ENCODE results near the gene REPS1. TPM values are rescaled to one million over a fixed set of nuclear protein-coding genes. Genes with fewer than 3 reads are reported as not detected.
"Not testable (repeated sequence)": the region's sequence is repeated elsewhere in the genome, so short reads cannot be mapped to it uniquely, and the experiment has no call there.

REPS1 gene
- polyA plus RNA-seq, 1 donor from 2014 or later, result 22.0 TPM

- Mint-ChIP-seq H3K27me3 (no peaks in the 10 kb centered on the region), H3K4me3 (no peak overlapping the region), H3K27ac (peak overlapping the region in 1 of 3 donors; percentile 59), H3K36me3 (no peaks in the 10 kb centered on the region), H3K4me1 (peaks cover 17 to 41% (median 20%) of the 10 kb centered on the region in 3 donors), H3K9me3 (no peaks in the 10 kb centered on the region)
Measured at GRCh38 chr6:138948546-138949179, 39.4 kb downstream of the REPS1 start.

GRCh38 chr6:138948004-138948403 lies 40.0 kb downstream of the REPS1 start:
- no peaks in the 10 kb centered on the region for H3K9me3 Mint-ChIP-seq
- no peaks in the 10 kb centered on the region for H3K36me3 Mint-ChIP-seq
- no peak overlapping the region for H3K27ac Mint-ChIP-seq
- no peaks in the 10 kb centered on the region for H3K27me3 Mint-ChIP-seq
- H3K4me3 Mint-ChIP-seq, result no peak overlapping the region
- peaks cover 11 to 35% (median 15%) of the 10 kb centered on the region in 3 donors for H3K4me1 Mint-ChIP-seq

- no peaks in the 10 kb centered on the region for H3K9me3 Mint-ChIP-seq
- H3K4me1 Mint-ChIP-seq, result peaks cover 8 to 22% (median 10%) of the 10 kb centered on the region in 3 donors
- no peak overlapping the region for H3K4me3 Mint-ChIP-seq
- peaks cover 6% of the 10 kb centered on the region for H3K36me3 Mint-ChIP-seq
- no peak overlapping the region for H3K27ac Mint-ChIP-seq
- H3K27me3 Mint-ChIP-seq, result no peaks in the 10 kb centered on the region
Measured at GRCh38 chr6:138945354-138945753, 42.7 kb downstream of the REPS1 start.

GRCh38 chr6:138944412-138944811 lies 43.6 kb downstream of the REPS1 start:
- Mint-ChIP-seq H3K4me1 (peaks cover 7 to 22% (median 10%) of the 10 kb centered on the region in 3 donors), H3K27me3 (no peaks in the 10 kb centered on the region), H3K36me3 (peaks cover 6% of the 10 kb centered on the region), H3K4me3 (no peak overlapping the region), H3K9me3 (no peaks in the 10 kb centered on the region), H3K27ac (no peak overlapping the region)

DNA sequence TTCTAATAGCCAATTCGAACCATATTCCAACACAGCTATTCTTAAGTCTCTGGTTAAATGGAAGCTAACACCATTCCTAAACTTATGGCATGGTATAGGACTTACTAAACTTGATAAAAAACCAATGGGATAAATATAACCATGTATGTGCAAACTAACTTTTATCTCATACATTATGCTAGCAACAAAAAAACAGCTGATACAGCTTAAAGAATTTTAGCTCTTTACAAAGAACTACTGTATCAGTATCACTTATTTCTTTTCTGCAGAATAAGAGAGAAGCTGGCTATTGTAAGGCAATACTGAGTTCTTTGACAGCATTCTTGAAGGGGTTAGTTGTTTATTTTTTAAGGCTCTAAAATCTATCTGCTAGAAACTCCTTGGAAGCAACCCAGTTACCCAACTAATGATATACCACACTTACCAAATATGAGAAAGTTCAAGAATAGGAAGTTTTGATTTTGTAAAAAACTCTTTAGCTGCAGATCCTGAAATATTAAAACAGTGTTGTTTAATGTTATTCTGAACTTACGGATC lies 44.9 kb downstream of the REPS1 start:
- peaks cover 10% of the 10 kb centered on the region for H3K36me3 Mint-ChIP-seq
- no peaks in the 10 kb centered on the region for H3K9me3 Mint-ChIP-seq
- H3K27ac Mint-ChIP-seq, result no peak overlapping the region
- H3K4me1 Mint-ChIP-seq, result peaks cover 2 to 14% (median 6%) of the 10 kb centered on the region in 3 donors
- no peak overlapping the region for H3K4me3 Mint-ChIP-seq
- H3K27me3 Mint-ChIP-seq, result no peaks in the 10 kb centered on the region

- not testable (repeated sequence) for H3K27me3 Mint-ChIP-seq, H3K27ac Mint-ChIP-seq, H3K9me3 Mint-ChIP-seq, H3K4me3 Mint-ChIP-seq, H3K4me1 Mint-ChIP-seq
- peaks cover 27% of the 10 kb centered on the region for H3K36me3 Mint-ChIP-seq
Measured at GRCh38 chr6:138936873-138937272, 51.2 kb downstream of the REPS1 start.

GRCh38 chr6:138931660-138932059 lies 56.4 kb downstream of the REPS1 start:
- Mint-ChIP-seq H3K36me3 (peaks cover 12% of the 10 kb centered on the region), H3K27ac (peak overlapping the region in 2 of 3 donors; percentile 3 to 53), H3K9me3 (peaks cover 0 to under 1% (median 0%) of the 10 kb centered on the region in 3 donors), H3K27me3 (no peaks in the 10 kb centered on the region), H3K4me1 (peaks cover 6 to 10% (median 10%) of the 10 kb centered on the region in 3 donors), H3K4me3 (no peak overlapping the region)

- Mint-ChIP-seq H3K4me1 (peaks cover under 1 to 2% (median under 1%) of the 10 kb centered on the region in 3 donors), H3K36me3 (peaks cover 6% of the 10 kb centered on the region), H3K27ac (no peak overlapping the region), H3K4me3 (no peak overlapping the region), H3K27me3 (no peaks in the 10 kb centered on the region), H3K9me3 (no peaks in the 10 kb centered on the region)
Measured at GRCh38 chr6:138926579-138926978, 61.5 kb downstream of the REPS1 start.

DNA sequence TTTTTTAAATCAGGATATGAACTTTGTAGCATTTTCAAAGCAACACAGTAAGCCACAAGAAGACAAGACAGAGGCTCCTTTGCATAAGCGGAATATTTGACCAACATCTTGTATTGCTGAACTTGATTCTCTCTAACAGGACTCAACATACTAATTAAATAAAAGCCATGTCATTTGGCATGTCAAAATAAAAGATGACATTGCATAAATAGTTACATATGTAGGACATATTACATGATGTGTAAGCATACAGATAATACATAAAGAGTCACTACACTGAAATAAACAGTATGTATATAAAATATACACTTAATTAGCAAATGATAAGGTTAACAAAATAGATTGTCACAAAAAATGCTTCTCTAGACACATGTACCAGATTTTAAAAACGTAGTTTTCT lies 62.2 kb downstream of the REPS1 start:
- H3K4me1 Mint-ChIP-seq, result no peaks in the 10 kb centered on the region
- no peak overlapping the region for H3K4me3 Mint-ChIP-seq
- H3K9me3 Mint-ChIP-seq, result no peaks in the 10 kb centered on the region
- no peaks in the 10 kb centered on the region for H3K27me3 Mint-ChIP-seq
- peaks cover 6% of the 10 kb centered on the region for H3K36me3 Mint-ChIP-seq
- no peak overlapping the region for H3K27ac Mint-ChIP-seq

DNA sequence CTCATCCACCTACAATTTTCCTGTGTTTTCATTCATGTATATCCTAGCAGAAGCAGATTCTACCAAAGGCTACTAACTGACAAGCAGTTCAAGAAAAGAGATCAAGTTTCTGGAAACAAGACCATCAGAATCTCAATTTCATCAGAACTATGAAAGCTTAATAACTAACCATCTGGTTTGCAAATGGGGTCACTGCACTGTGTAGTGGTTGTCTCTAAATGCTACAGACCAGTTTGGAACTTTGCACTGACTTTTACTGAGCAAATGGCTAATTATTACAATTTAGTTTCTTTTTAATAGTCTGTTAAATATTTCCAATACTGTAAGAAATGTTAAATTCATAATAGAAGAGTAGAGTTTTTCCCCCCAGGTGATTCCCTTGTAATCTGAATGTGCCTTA lies 64.5 kb downstream of the REPS1 start:
- Mint-ChIP-seq H3K9me3 (no peaks in the 10 kb centered on the region), H3K4me1 (no peaks in the 10 kb centered on the region), H3K4me3 (no peak overlapping the region), H3K27me3 (no peaks in the 10 kb centered on the region), H3K27ac (no peak overlapping the region), H3K36me3 (peaks cover 7% of the 10 kb centered on the region)

DNA sequence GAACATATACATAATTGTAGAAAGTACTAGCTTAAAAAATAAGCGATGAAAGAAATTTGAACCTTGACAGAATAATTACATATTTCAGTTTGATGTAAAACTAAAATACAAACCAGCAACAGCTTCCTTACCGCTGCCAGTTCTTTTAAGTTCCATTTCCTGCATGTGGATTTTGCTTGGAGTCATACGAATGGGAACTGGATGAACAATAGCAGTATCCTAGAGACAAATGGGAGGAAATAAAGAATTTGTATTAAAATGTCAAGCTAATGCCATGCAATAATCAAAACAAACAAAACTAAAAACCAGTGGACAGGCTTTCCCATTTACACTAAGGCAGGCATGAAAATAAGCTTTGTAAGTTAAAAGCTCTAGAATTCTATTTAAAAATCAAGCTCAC lies 67.1 kb downstream of the REPS1 start:
- peaks cover 5% of the 10 kb centered on the region for H3K36me3 Mint-ChIP-seq
- H3K27ac Mint-ChIP-seq, result no peak overlapping the region
- H3K4me3 Mint-ChIP-seq, result no peak overlapping the region
- H3K27me3 Mint-ChIP-seq, result no peaks in the 10 kb centered on the region
- no peaks in the 10 kb centered on the region for H3K4me1 Mint-ChIP-seq
- no peaks in the 10 kb centered on the region for H3K9me3 Mint-ChIP-seq

DNA sequence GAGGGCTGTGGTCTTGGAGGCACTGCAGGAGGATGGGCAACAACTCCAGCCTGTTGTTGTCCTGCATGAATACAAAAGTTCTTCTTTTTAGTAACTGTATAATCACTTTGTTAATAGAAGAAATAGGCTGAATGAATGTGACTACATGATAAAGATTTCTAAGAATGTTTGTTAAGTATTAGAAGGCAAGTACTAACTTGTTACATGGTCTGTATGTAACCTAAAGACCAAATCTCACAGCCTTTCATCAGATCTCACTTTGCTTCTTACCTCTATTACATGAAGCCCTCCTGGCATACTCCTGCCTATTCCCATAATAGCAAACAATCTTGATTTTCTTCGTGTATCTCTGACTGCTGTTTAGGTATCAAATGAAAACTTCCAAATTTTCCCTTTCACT lies 73.4 kb downstream of the REPS1 start:
- H3K27ac Mint-ChIP-seq, result peak overlapping the region in 1 of 3 donors; percentile 11
- H3K4me3 Mint-ChIP-seq, result no peak overlapping the region
- H3K27me3 Mint-ChIP-seq, result no peaks in the 10 kb centered on the region
- H3K36me3 Mint-ChIP-seq, result peaks cover 15% of the 10 kb centered on the region
- no peaks in the 10 kb centered on the region for H3K9me3 Mint-ChIP-seq
- H3K4me1 Mint-ChIP-seq, result peaks cover 0 to 7% (median 2%) of the 10 kb centered on the region in 3 donors

GRCh38 chr6:138912308-138912707 lies 75.7 kb downstream of the REPS1 start:
- Mint-ChIP-seq H3K36me3 (peaks cover 21% of the 10 kb centered on the region), H3K4me1 (peaks cover 0 to 11% (median 6%) of the 10 kb centered on the region in 3 donors), H3K27ac (no peak overlapping the region), H3K9me3 (no peaks in the 10 kb centered on the region), H3K27me3 (no peaks in the 10 kb centered on the region), H3K4me3 (no peak overlapping the region)

DNA sequence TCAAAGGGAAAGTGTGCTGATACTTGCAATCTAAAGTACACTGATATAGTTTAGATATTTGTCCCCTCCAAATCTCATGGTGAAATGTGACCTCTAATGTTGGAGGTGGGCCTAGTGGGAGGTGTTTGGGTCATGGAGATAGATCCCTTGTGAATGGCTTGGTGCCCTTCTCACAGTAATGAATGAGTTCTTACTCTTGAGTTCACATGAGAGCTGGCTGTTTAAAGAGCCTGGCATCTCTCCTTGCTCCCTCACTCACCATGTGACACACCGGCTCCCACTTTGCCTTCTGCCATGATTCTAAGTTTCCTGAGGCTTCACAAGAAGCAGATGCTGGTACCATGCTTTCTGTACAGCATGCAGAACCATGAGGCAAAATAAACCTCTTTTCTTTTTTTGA lies 78.1 kb downstream of the REPS1 start:
- peak overlapping the region in 1 of 3 donors; percentile 18 for H3K27ac Mint-ChIP-seq
- H3K4me3 Mint-ChIP-seq, result no peak overlapping the region
- H3K4me1 Mint-ChIP-seq, result peaks cover 0 to 9% (median 6%) of the 10 kb centered on the region in 3 donors
- H3K27me3 Mint-ChIP-seq, result no peaks in the 10 kb centered on the region
- H3K36me3 Mint-ChIP-seq, result peaks cover 22% of the 10 kb centered on the region
- no peaks in the 10 kb centered on the region for H3K9me3 Mint-ChIP-seq

DNA sequence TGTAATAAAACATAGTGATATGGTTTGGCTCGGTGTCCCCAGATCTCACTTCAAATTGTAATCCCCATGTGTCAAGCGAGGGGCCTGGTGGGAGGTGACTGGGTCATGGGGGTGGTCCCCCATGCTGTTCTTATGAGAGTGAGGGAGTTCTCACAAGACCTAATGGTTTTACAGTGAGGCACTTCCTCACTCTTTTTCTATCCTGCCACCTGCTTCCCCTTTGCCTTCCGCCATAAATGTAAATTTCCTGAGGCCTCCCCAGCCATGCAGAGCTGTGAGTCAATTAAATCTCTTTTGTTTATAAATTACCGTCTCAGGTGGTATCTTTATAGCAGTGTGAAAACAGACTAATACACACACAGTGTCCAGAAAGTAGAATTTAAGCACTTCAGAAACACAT lies 78.5 kb downstream of the REPS1 start:
- Mint-ChIP-seq H3K4me3 (peak overlapping the region in 1 of 4 donors; percentile 68), H3K36me3 (peaks cover 22% of the 10 kb centered on the region), H3K9me3 (no peaks in the 10 kb centered on the region), H3K27ac (peak overlapping the region in 1 of 3 donors; percentile 18), H3K4me1 (peaks cover 0 to 9% (median 6%) of the 10 kb centered on the region in 3 donors), H3K27me3 (no peaks in the 10 kb centered on the region)

DNA sequence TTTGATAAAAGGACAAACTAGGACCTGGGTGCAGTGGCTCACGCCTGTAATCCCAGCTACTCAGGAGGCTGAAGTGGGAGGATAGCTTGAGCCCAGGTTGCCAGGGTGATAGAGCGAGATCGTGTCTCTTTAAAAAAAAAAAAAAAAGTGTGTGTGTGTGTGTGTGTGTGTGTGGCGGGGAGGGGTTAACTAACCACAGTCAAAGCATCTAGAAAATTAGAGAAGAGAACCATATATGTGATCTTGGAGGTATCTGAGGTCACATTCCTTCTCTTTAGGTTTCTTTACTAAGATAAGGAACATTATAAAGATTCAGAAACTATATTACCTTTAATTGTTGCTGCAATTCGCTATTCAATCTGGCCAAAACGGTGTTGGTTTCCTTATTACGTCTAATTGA lies 80.9 kb downstream of the REPS1 start:
- Mint-ChIP-seq H3K36me3 (peaks cover 20% of the 10 kb centered on the region), H3K9me3 (no peaks in the 10 kb centered on the region), H3K27ac (no peak overlapping the region), H3K27me3 (no peaks in the 10 kb centered on the region), H3K4me3 (no peak overlapping the region), H3K4me1 (peaks cover 0 to 9% (median 6%) of the 10 kb centered on the region in 3 donors)
